Measurements from ENCODE around the gene FKBP11. TPM values are rescaled to one million over a fixed set of nuclear protein-coding genes. Genes with fewer than 3 reads are reported as not detected.

The FKBP11 gene
- total RNA-seq, 2 donors from 2014 or later, result 30.1 to 30.7 TPM

- no peaks in the 10 kb centered on the region for H3K4me1 ChIP-seq (ENCODE audit: control insufficient read depth, insufficient read depth, low read length)
- H3K9me3 ChIP-seq (ENCODE audit: control insufficient read depth, low read length), result no peaks in the 10 kb centered on the region
- 72 to 79% methylated on average over 3 of the region's 3 CpGs for WGBS, 2 experiments (ENCODE audit: insufficient coverage in 1 of 2, insufficient read length in 1 of 2)
- no peak overlapping the region for H3K27ac ChIP-seq (ENCODE audit: low read depth, low read length)
- H3K4me3 Mint-ChIP-seq, result no peak overlapping the region
- no peak overlapping the region for H3K27ac Mint-ChIP-seq
- H3K36me3 ChIP-seq (ENCODE audit: control insufficient read depth, insufficient read depth, low read length), result no peaks in the 10 kb centered on the region
- peaks cover 99% of the 10 kb centered on the region for H3K27me3 Mint-ChIP-seq (ENCODE audit: insufficient read depth)
- H3K36me3 Mint-ChIP-seq (ENCODE audit: low read depth), result no peaks in the 10 kb centered on the region
- H3K9ac ChIP-seq (ENCODE audit: extremely low read depth, low read length, poor library complexity, severe bottlenecking), result no peak overlapping the region
- H3K27me3 ChIP-seq (ENCODE audit: control insufficient read depth, insufficient read depth, low read length, poor library complexity, severe bottlenecking), result peaks cover 100% of the 10 kb centered on the region
- no peak for DNase-seq
- H3K4me3 ChIP-seq (ENCODE audit: low read length), result no peak overlapping the region
- H3K9me3 Mint-ChIP-seq, result no peaks in the 10 kb centered on the region
- H3K4me1 Mint-ChIP-seq, result peaks cover 15% of the 10 kb centered on the region
- no peak for TF ChIP-seq CTCF (conservative IDR thresholded peaks at IDR 0.05)
Measured at GRCh38 chr12:48972952-48973483, 47.7 kb upstream of the FKBP11 start.

GRCh38 chr12:48972213-48972951 lies 47.1 kb upstream of the FKBP11 start:
- no peaks in the 10 kb centered on the region for H3K36me3 ChIP-seq (ENCODE audit: control insufficient read depth, insufficient read depth, low read length)
- no peak overlapping the region for H3K27ac ChIP-seq (ENCODE audit: low read depth, low read length)
- peaks cover 15% of the 10 kb centered on the region for H3K4me1 Mint-ChIP-seq
- peak overlapping the region; percentile 51 for H3K4me3 Mint-ChIP-seq
- TF ChIP-seq CTCF (conservative IDR thresholded peaks at IDR 0.05), result peak; percentile 46
- 76 to 78% methylated on average over 13 to 23 of the region's 23 CpGs for WGBS, 2 experiments (ENCODE audit: insufficient coverage in 1 of 2, insufficient read length in 1 of 2)
- no peaks in the 10 kb centered on the region for H3K4me1 ChIP-seq (ENCODE audit: control insufficient read depth, insufficient read depth, low read length)
- H3K9me3 Mint-ChIP-seq, result no peaks in the 10 kb centered on the region
- H3K27me3 Mint-ChIP-seq (ENCODE audit: insufficient read depth), result peaks cover 97% of the 10 kb centered on the region
- peaks cover 99% of the 10 kb centered on the region for H3K27me3 ChIP-seq (ENCODE audit: control insufficient read depth, insufficient read depth, low read length, poor library complexity, severe bottlenecking)
- H3K36me3 Mint-ChIP-seq (ENCODE audit: low read depth), result no peaks in the 10 kb centered on the region
- no peak overlapping the region for H3K4me3 ChIP-seq (ENCODE audit: low read length)
- no peaks in the 10 kb centered on the region for H3K9me3 ChIP-seq (ENCODE audit: control insufficient read depth, low read length)
- DNase-seq, result peak; percentile 72
- no peak overlapping the region for H3K9ac ChIP-seq (ENCODE audit: extremely low read depth, low read length, poor library complexity, severe bottlenecking)
- H3K27ac Mint-ChIP-seq, result no peak overlapping the region

GRCh38 chr12:48970702-48971334 lies 45.5 kb upstream of the FKBP11 start:
- no peak overlapping the region for H3K9ac ChIP-seq (ENCODE audit: extremely low read depth, low read length, poor library complexity, severe bottlenecking)
- no peaks in the 10 kb centered on the region for H3K36me3 ChIP-seq (ENCODE audit: control insufficient read depth, insufficient read depth, low read length)
- no peak for TF ChIP-seq CTCF (conservative IDR thresholded peaks at IDR 0.05)
- no peaks in the 10 kb centered on the region for H3K4me1 ChIP-seq (ENCODE audit: control insufficient read depth, insufficient read depth, low read length)
- Mint-ChIP-seq H3K4me3 (peak overlapping the region; percentile 51), H3K36me3 (ENCODE audit: low read depth) (no peaks in the 10 kb centered on the region), H3K27ac (no peak overlapping the region), H3K27me3 (ENCODE audit: insufficient read depth) (peaks cover 84% of the 10 kb centered on the region), H3K9me3 (no peaks in the 10 kb centered on the region), H3K4me1 (peaks cover 15% of the 10 kb centered on the region)
- peak; percentile 60 for DNase-seq
- H3K4me3 ChIP-seq (ENCODE audit: low read length), result peak overlapping the region; percentile 76
- peaks cover 83% of the 10 kb centered on the region for H3K27me3 ChIP-seq (ENCODE audit: control insufficient read depth, insufficient read depth, low read length, poor library complexity, severe bottlenecking)
- H3K27ac ChIP-seq (ENCODE audit: low read depth, low read length), result no peak overlapping the region
- WGBS, 2 experiments (ENCODE audit: insufficient coverage in 1 of 2, insufficient read length in 1 of 2), result 21 to 29% methylated on average over 3 to 7 of the region's 10 CpGs
- no peaks in the 10 kb centered on the region for H3K9me3 ChIP-seq (ENCODE audit: control insufficient read depth, low read length)
